CD4-positive, alpha-beta T cell treated with Interleukin-15 for 4 hours (primary cell): ENCODE results near the gene ANAPC10.
"Not testable (repeated sequence)": the region's sequence is repeated elsewhere in the genome, so short reads cannot be mapped to it uniquely, and the experiment has no call there.

Source experiments
- DNase-seq: peaks from one replicate; pipeline ENCODE4 v3.0.0-alpha.2; 2020; ENCODE audit warnings: low spot score

The ANAPC10 gene

GRCh38 chr4:145003675-145004074 lies 94.3 kb downstream of the ANAPC10 start:
- DNase-seq, result no peak

- no peak for DNase-seq
Measured at GRCh38 chr4:145001635-145002034, 96.4 kb downstream of the ANAPC10 start.

- DNase-seq, result not testable (repeated sequence)
Measured at GRCh38 chr4:145000656-145001055, 97.3 kb downstream of the ANAPC10 start.

GRCh38 chr4:144989306-144989705 lies 108.7 kb downstream of the ANAPC10 start:
- DNase-seq, result no peak

- no peak for DNase-seq
Measured at GRCh38 chr4:144985531-144985930, 112.5 kb downstream of the ANAPC10 start.

GRCh38 chr4:144985014-144985413 lies 113.0 kb downstream of the ANAPC10 start:
- DNase-seq, result no peak

- no peak for DNase-seq
Measured at GRCh38 chr4:144984241-144984640, 113.8 kb downstream of the ANAPC10 start.

- DNase-seq, result no peak
Measured at GRCh38 chr4:144975718-144976117, 122.3 kb downstream of the ANAPC10 start.

GRCh38 chr4:144970597-144970996 lies 127.4 kb downstream of the ANAPC10 start:
- DNase-seq, result no peak

- no peak for DNase-seq
Measured at GRCh38 chr4:144969821-144970220, 128.2 kb downstream of the ANAPC10 start.

GRCh38 chr4:144968606-144969005 lies 129.4 kb downstream of the ANAPC10 start:
- no peak for DNase-seq

- DNase-seq, result no peak
Measured at GRCh38 chr4:144967161-144967560, 130.8 kb downstream of the ANAPC10 start.

GRCh38 chr4:144962300-144962699 lies 135.7 kb downstream of the ANAPC10 start:
- DNase-seq, result no peak

GRCh38 chr4:144955104-144955503 lies 142.9 kb downstream of the ANAPC10 start:
- no peak for DNase-seq

GRCh38 chr4:144954230-144954629 lies 143.8 kb downstream of the ANAPC10 start:
- DNase-seq, result no peak

- no peak for DNase-seq
Measured at GRCh38 chr4:144948421-144948820, 149.6 kb downstream of the ANAPC10 start.

- no peak for DNase-seq
Measured at GRCh38 chr4:144948009-144948408, 150.0 kb downstream of the ANAPC10 start.
